GM12864 (cell line): ENCODE measurements around the gene NTN4.

Experiments
- DNase-seq: peaks from one replicate; pipeline ENCODE4 v3.0.0-alpha.2; 2011; ENCODE audit warnings: low read depth
- H3K4me3 ChIP-seq: 2 replicates; pipeline ENCODE4 v1.5.1; 2011; ENCODE audit warnings: mild to moderate bottlenecking, low read depth, low read length, control low read depth
- TF ChIP-seq, protein P1 (sequence below): IDR thresholded peaks from 2 replicates; pipeline ENCODE4 v1.5.1; 2011; ENCODE audit warnings: low read depth, mild to moderate bottlenecking, moderate library complexity, low read length, control low read depth, inconsistent platforms; ENCODE audit errors: missing control alignments

NTN4 gene

DNA sequence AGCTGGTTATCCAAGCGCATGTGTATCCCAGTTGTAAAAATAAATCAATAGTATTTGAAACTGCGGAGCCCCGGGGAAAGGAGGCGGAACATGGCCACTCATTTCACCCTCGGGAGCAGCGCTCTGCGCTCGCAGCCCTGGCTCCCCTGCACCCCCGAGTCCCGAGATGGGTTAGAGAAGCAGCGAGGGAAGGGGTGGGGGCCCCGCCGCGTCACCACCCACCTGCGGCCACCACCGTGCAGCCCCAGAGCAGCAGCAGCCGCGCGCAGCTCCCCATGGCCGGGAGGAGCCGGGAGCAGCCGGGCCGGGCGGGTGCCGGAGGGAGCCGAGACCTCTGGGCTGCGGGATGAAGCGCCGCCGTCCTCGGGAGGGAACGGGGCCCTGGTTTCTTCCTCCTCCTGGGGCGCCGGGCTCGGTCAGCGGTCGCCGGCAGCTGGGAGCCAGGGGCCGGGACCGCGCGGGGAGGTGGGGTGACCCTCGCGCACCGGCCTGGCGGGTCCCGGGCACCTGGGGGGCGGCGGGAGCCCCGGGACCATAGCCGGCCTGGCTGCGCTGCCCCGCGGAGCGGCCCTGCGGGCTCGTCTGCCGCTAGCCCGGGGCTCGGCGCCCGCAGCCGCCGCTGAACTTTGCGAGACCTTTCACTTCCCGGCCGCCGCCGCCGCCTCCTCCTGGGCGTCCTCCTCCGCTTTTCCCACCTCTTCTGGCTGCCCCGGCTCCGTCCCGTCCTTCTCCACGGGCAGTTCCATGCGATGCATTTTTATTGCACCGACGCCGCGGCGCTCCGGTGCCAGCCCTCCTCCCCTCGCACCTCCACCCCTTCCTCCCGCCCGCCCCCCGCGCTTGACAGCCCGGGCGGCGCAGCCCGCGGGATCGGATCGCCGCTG, at the start of gene NTN4:
NTN4 (minus strand) TSS at position 732 of the 884 bp plus-strand sequence; CDS start at position 277, 455 bp downstream.
- DNase-seq, result no peak
- TF ChIP-seq, protein P1, sequence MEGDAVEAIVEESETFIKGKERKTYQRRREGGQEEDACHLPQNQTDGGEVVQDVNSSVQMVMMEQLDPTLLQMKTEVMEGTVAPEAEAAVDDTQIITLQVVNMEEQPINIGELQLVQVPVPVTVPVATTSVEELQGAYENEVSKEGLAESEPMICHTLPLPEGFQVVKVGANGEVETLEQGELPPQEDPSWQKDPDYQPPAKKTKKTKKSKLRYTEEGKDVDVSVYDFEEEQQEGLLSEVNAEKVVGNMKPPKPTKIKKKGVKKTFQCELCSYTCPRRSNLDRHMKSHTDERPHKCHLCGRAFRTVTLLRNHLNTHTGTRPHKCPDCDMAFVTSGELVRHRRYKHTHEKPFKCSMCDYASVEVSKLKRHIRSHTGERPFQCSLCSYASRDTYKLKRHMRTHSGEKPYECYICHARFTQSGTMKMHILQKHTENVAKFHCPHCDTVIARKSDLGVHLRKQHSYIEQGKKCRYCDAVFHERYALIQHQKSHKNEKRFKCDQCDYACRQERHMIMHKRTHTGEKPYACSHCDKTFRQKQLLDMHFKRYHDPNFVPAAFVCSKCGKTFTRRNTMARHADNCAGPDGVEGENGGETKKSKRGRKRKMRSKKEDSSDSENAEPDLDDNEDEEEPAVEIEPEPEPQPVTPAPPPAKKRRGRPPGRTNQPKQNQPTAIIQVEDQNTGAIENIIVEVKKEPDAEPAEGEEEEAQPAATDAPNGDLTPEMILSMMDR, result no peak
- peak within 1 kb of the TSS; percentile 16; the same call in 1 of the 2 replicates for H3K4me3 ChIP-seq

DNA sequence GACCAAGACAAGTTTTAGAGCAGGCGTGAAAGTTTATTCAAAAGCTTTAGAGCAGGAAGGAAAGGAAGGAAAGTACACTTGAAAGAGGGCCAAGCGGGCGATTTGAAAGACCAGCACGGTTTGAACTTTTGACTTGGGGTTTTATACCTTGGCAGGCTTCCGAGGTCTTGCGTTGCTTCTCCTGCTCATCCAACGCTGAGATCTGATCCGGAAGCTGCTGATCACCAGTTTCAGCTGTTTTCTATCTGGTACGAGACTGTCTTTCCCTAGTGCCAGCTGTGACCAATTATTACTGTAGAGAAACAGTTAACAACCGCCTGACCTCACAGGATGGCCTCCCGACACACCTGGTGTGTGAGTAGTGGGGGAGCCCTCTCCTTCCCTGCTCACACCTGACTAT, 47.6 kb upstream of the NTN4 start:
- TF ChIP-seq, protein P1, result no peak
- DNase-seq, result no peak
- H3K4me3 ChIP-seq, result no peak overlapping the region

DNA sequence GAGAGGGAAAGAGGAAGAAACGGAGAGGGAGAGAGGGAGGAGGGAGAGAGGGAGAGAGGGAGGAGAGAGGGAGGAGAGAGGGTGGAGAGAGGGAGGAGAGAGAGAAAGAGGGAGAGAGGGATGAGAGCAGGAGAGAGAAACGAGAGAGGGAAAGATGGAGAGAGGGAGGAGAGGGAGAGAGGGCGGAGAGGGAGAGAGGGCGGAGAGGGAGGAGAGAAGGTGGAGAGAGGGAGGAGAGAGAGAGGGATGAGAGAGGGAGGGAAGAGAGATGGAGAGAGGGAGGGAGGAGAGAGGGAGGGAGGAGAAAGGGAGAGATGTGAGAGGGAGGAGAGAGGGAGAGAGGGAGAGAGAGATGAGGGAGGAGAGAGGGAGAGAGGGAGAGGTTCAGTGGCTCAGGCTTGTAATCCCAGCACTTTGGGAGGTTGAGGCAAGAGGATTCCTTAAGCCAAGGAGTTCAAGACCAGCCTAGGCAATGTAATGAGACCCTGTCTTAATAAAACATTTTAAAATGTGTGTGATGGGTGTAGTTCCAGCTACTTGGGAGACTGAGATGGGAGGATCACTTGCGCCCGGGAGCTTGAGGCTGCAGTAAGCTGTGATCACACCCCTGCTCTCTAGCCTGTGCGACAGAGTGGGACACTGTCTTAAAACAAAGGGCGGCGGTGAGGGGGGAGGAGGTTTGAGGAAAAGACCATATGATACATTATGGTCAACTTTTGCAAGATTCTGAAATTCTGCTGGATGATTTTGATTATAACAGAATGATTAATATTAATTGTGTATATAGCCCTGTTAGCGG, 46.9 kb upstream of the NTN4 start:
- no peak overlapping the region for H3K4me3 ChIP-seq

DNA sequence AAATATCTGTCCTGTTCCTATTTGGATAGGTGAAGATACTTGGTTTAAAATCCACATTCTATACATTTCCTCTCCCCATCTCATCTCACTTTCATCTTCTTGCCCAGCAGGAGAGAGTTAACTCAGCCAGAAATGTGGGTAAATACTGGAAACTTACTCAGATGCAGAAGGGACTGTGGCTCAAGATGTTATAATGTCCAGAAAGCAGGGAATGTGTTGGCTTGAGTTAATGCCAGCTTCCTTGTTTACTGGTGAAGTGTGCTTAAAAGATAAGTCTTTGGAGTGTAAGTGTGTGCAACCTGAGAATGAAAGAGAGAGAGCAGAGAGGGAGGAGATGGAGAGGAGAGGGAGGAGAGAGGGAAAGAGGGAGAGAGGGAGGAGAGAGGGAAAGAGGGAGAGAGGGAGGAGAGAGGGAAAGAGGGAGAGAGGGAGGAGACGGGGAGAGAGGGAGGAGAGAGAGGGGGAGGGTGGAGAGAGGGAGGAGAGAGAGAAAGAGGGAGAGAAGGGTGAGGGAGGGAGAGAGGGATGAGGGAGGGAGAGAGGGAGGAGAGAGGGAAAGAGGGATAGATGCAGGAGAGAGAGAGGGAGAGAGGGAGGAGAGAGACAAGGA, 46.2 kb upstream of the NTN4 start:
- TF ChIP-seq, protein P1, result no peak
- H3K4me3 ChIP-seq, result no peak overlapping the region
- no peak for DNase-seq

More for the DNA sequence above, 46.9 kb upstream of the NTN4 start:
- DNase-seq, result no peak
- TF ChIP-seq, protein P1, result no peak

DNA sequence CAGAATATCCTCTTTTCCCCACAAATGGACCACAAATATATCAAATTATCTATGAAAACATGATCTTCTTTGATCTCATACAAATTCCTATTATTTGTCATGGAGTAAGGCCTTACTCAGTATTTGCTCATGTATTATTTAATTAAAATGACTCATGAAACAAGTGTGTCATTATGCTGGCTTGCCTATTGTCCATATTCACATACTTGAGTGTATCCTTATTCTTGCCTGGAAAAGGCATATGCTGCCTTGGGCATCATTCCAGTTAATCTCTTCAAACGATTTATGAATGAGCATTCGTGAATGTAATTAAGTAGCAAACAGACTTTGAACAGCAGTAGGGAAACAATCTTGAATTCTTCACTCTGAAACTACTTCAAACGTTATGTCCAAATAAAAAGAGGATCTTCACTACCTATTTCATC, 45.6 kb upstream of the NTN4 start:
- DNase-seq, result no peak
- TF ChIP-seq, protein P1, result no peak
- no peak overlapping the region for H3K4me3 ChIP-seq

DNA sequence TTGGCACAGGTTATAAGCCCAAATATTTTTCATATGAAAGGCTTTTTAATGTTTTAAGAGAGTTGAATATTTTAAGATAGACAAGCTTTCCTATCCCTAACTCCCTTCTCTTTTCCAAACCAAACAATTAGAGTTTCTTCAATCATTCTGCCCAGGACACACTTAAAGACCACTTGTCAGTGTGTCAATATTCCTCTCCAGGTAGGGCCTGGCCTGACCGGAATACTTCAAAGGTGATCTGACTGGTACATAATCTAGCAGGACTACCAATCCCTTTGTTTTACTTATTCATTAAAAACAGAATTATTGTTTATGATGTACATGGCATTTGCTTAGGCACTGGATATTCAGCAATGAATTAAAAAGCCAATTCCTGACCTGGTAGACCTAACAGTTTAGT, 44.0 kb upstream of the NTN4 start:
- no peak overlapping the region for H3K4me3 ChIP-seq
- no peak for DNase-seq
- TF ChIP-seq, protein P1, result no peak
